GM23338 (cell line): ENCODE results near the gene NCKAP5. TPM values are rescaled to one million over a fixed set of nuclear protein-coding genes. Genes with fewer than 3 reads are reported as not detected.

ENCODE experiments used
- ATAC-seq: fragments of 200-7000 bp; cut with Tn5 transposase; 3 replicates; pipeline ENCODE4 v1.9.1; 2020
- DNase-seq: peaks from one replicate; pipeline ENCODE4 v3.0.0-alpha.2; 2015; ENCODE audit warnings: low spot score
- H2AFZ ChIP-seq: fragments of 200-600 bp; sonication (generic); 2 replicates; pipeline ENCODE4 v1.8.0; 2016; ENCODE audit warnings: antibody characterized with exemption, mild to moderate bottlenecking, moderate library complexity
- H3F3A ChIP-seq: fragments of 200-600 bp; sonication (generic); replicated peaks from 2 replicates; pipeline ENCODE4 v1.8.0; 2017; ENCODE audit warnings: antibody characterized with exemption, mixed run types, low read depth
- H3K27ac ChIP-seq: fragments of 200-600 bp; sonication (generic); 2 replicates; pipeline ENCODE4 v1.6.1; 2016; ENCODE audit warnings: low read depth
- H3K27me3 ChIP-seq: fragments of 200-600 bp; sonication (generic); 2 replicates; pipeline ENCODE4 v1.8.0; 2016; ENCODE audit warnings: mild to moderate bottlenecking, mixed run types, moderate library complexity; ENCODE audit not compliant: insufficient read depth
- H3K36me3 ChIP-seq: fragments of 200-600 bp; sonication (generic); 2 replicates; pipeline ENCODE4 v1.8.0; 2016; ENCODE audit warnings: mild to moderate bottlenecking; ENCODE audit not compliant: insufficient read depth
- H3K4me1 ChIP-seq: fragments of 200-600 bp; sonication (generic); 2 replicates; pipeline ENCODE4 v1.8.0; 2016; ENCODE audit warnings: mild to moderate bottlenecking, moderate library complexity; ENCODE audit not compliant: insufficient read depth
- H3K4me2 ChIP-seq: fragments of 200-600 bp; sonication (generic); 2 replicates; pipeline ENCODE4 v1.7.1; 2017; ENCODE audit warnings: mixed run types
- H3K4me3 ChIP-seq: fragments of 200-600 bp; sonication (generic); 2 replicates; pipeline ENCODE4 v1.6.1; 2016; ENCODE audit warnings: mixed run types
- H3K79me2 ChIP-seq: fragments of 200-600 bp; sonication (generic); replicated peaks from 2 replicates; pipeline ENCODE4 v1.8.0; 2017; ENCODE audit warnings: mild to moderate bottlenecking; ENCODE audit not compliant: insufficient read depth
- H3K9me2 ChIP-seq: fragments of 200-600 bp; sonication (generic); 2 replicates; pipeline ENCODE4 v1.8.0; 2017; ENCODE audit not compliant: insufficient read depth
- H4K20me1 ChIP-seq: fragments of 200-600 bp; sonication (generic); replicated peaks from 2 replicates; pipeline ENCODE4 v1.8.0; 2017; ENCODE audit warnings: mild to moderate bottlenecking; ENCODE audit not compliant: insufficient read depth
- H3K27ac Mint-ChIP-seq: 2 replicates; pipeline ENCODE4 v1.8.0; 2020; ENCODE audit warnings: inconsistent platforms, mild to moderate bottlenecking, moderate library complexity, mixed read lengths
- H3K27me3 Mint-ChIP-seq: 3 replicates; pipeline ENCODE4 v1.8.0; 2022; ENCODE audit warnings: low read depth, mild to moderate bottlenecking, moderate library complexity, mixed read lengths, inconsistent platforms; ENCODE audit not compliant: insufficient read depth, poor library complexity
- H3K36me3 Mint-ChIP-seq: 3 replicates; pipeline ENCODE4 v1.8.0; 2021; ENCODE audit warnings: low read depth, mild to moderate bottlenecking, inconsistent platforms, moderate library complexity, mixed read lengths
- H3K4me1 Mint-ChIP-seq: 3 replicates; pipeline ENCODE4 v1.8.0; 2020; ENCODE audit warnings: mild to moderate bottlenecking, inconsistent platforms, mixed read lengths
- H3K4me3 Mint-ChIP-seq: 3 replicates; pipeline ENCODE4 v1.8.0; 2021; ENCODE audit warnings: moderate library complexity, mild to moderate bottlenecking, inconsistent platforms, mixed read lengths
- H3K9me3 Mint-ChIP-seq: 3 replicates; pipeline ENCODE4 v1.8.0; 2020; ENCODE audit warnings: moderate library complexity, mild to moderate bottlenecking, inconsistent platforms, mixed read lengths
- EZH2 ChIP-seq: fragments of 200-600 bp; sonication (generic); IDR thresholded peaks from one replicate; pipeline ENCODE4 v1.8.0; 2017; ENCODE audit warnings: antibody characterized with exemption, mild to moderate bottlenecking, low read depth; ENCODE audit not compliant: unreplicated experiment
- JUNB ChIP-seq: IDR thresholded peaks from one replicate; pipeline ENCODE4 v1.6.1; 2016; ENCODE audit warnings: antibody characterized with exemption; ENCODE audit not compliant: unreplicated experiment
- NANOG ChIP-seq: IDR thresholded peaks from 2 replicates; pipeline ENCODE4 v1.6.1; 2016; ENCODE audit warnings: antibody characterized with exemption, borderline replicate concordance
- POLR2AphosphoS5 ChIP-seq: IDR thresholded peaks from 2 replicates; pipeline ENCODE4 v1.6.1; 2016; ENCODE audit warnings: antibody characterized with exemption, low read depth
- ZNF114 ChIP-seq: fragments of 250-450 bp; sonication (Bioruptor Pico); IDR thresholded peaks from 2 replicates; pipeline ENCODE4 v1.5.0; 2020; ENCODE audit warnings: mild to moderate bottlenecking, moderate library complexity
- ZNF331 ChIP-seq: fragments of 250-450 bp; sonication (Bioruptor Pico); IDR thresholded peaks from 2 replicates; pipeline ENCODE4 v1.5.0; 2020; ENCODE audit warnings: low read depth, mild to moderate bottlenecking, moderate library complexity
- polyA plus RNA-seq: library from polyadenylated mRNA; unstranded; fragments of >200 nt; fragmentation: Nextera tagmentation; extraction: Ambion mirVana; gene quantifications from 2 replicates; pipeline ENCODE4 v1.2.1, GENCODE V29; 2016
- total RNA-seq: library from RNA; depleted of rRNA; stranded (reverse); fragments of >200 nt; shearing (Covaris generic); gene quantifications from 2 replicates; pipeline ENCODE4 v1.2.3, GENCODE V29; 2014
- TF ChIP-seq, protein P1 (sequence below): IDR thresholded peaks from one replicate; pipeline ENCODE4 v1.6.1; 2018; ENCODE audit warnings: antibody characterized with exemption; ENCODE audit not compliant: unreplicated experiment
- TF ChIP-seq, protein P2 (sequence below): fragments of 250-450 bp; sonication (Bioruptor Pico); IDR thresholded peaks from 2 replicates; pipeline ENCODE4 v1.5.0; 2020; ENCODE audit warnings: mild to moderate bottlenecking, moderate library complexity

Gene NCKAP5
- total and polyA plus RNA-seq, 2 experiments from 2014 or later, result 0.34 to 0.73 TPM

DNA sequence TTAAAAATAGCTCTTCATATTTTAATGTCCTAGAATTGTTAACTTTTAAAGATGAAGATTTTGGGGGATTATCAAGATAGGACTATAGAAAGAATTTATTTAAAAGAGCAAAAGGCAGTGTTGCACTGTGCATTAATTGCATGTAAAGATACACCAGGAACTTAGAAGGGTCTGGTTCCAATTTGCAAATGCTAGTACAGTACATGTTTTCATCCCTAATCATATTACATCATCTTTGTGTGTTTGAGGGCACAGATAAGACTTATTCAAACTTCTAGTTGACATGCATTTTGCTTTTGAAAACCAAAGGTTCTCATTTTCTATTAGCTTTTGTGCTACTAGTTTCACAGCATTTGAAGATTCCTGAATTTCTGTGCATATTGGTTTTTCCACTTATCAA lies 666.6 kb downstream of the NCKAP5 start:
- Histone ChIP-seq H3K36me3 (no peaks in the 10 kb centered on the region), H3K9me2 (no peaks in the 10 kb centered on the region)
- no peak for ATAC-seq

More for the DNA sequence above, 666.6 kb downstream of the NCKAP5 start:
- H3K79me2 ChIP-seq, result no peaks in the 10 kb centered on the region
- Mint-ChIP-seq H3K4me1 (no peaks in the 10 kb centered on the region), H3K27ac (no peak overlapping the region), H3K4me3 (no peak overlapping the region), H3K27me3 (no peaks in the 10 kb centered on the region), H3K9me3 (no peaks in the 10 kb centered on the region), H3K36me3 (no peaks in the 10 kb centered on the region; the same call in 2 of the 3 replicates)
- no peaks in the 10 kb centered on the region for H3F3A ChIP-seq
- DNase-seq, result no peak
- no peaks in the 10 kb centered on the region for H4K20me1 ChIP-seq
- H3K27me3 ChIP-seq, result no peaks in the 10 kb centered on the region
- H3K27ac ChIP-seq, result no peak overlapping the region
- H3K4me3 ChIP-seq, result no peak overlapping the region
- TF ChIP-seq ZNF114 (CRISPR knock-in tag) (no peak), POLR2AphosphoS5 (no peak), EZH2 (no peak), JUNB (no peak), ZNF331 (no peak), NANOG (no peak)
- TF ChIP-seq, protein P1, sequence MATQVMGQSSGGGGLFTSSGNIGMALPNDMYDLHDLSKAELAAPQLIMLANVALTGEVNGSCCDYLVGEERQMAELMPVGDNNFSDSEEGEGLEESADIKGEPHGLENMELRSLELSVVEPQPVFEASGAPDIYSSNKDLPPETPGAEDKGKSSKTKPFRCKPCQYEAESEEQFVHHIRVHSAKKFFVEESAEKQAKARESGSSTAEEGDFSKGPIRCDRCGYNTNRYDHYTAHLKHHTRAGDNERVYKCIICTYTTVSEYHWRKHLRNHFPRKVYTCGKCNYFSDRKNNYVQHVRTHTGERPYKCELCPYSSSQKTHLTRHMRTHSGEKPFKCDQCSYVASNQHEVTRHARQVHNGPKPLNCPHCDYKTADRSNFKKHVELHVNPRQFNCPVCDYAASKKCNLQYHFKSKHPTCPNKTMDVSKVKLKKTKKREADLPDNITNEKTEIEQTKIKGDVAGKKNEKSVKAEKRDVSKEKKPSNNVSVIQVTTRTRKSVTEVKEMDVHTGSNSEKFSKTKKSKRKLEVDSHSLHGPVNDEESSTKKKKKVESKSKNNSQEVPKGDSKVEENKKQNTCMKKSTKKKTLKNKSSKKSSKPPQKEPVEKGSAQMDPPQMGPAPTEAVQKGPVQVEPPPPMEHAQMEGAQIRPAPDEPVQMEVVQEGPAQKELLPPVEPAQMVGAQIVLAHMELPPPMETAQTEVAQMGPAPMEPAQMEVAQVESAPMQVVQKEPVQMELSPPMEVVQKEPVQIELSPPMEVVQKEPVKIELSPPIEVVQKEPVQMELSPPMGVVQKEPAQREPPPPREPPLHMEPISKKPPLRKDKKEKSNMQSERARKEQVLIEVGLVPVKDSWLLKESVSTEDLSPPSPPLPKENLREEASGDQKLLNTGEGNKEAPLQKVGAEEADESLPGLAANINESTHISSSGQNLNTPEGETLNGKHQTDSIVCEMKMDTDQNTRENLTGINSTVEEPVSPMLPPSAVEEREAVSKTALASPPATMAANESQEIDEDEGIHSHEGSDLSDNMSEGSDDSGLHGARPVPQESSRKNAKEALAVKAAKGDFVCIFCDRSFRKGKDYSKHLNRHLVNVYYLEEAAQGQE, result no peak
- TF ChIP-seq, protein P2, sequence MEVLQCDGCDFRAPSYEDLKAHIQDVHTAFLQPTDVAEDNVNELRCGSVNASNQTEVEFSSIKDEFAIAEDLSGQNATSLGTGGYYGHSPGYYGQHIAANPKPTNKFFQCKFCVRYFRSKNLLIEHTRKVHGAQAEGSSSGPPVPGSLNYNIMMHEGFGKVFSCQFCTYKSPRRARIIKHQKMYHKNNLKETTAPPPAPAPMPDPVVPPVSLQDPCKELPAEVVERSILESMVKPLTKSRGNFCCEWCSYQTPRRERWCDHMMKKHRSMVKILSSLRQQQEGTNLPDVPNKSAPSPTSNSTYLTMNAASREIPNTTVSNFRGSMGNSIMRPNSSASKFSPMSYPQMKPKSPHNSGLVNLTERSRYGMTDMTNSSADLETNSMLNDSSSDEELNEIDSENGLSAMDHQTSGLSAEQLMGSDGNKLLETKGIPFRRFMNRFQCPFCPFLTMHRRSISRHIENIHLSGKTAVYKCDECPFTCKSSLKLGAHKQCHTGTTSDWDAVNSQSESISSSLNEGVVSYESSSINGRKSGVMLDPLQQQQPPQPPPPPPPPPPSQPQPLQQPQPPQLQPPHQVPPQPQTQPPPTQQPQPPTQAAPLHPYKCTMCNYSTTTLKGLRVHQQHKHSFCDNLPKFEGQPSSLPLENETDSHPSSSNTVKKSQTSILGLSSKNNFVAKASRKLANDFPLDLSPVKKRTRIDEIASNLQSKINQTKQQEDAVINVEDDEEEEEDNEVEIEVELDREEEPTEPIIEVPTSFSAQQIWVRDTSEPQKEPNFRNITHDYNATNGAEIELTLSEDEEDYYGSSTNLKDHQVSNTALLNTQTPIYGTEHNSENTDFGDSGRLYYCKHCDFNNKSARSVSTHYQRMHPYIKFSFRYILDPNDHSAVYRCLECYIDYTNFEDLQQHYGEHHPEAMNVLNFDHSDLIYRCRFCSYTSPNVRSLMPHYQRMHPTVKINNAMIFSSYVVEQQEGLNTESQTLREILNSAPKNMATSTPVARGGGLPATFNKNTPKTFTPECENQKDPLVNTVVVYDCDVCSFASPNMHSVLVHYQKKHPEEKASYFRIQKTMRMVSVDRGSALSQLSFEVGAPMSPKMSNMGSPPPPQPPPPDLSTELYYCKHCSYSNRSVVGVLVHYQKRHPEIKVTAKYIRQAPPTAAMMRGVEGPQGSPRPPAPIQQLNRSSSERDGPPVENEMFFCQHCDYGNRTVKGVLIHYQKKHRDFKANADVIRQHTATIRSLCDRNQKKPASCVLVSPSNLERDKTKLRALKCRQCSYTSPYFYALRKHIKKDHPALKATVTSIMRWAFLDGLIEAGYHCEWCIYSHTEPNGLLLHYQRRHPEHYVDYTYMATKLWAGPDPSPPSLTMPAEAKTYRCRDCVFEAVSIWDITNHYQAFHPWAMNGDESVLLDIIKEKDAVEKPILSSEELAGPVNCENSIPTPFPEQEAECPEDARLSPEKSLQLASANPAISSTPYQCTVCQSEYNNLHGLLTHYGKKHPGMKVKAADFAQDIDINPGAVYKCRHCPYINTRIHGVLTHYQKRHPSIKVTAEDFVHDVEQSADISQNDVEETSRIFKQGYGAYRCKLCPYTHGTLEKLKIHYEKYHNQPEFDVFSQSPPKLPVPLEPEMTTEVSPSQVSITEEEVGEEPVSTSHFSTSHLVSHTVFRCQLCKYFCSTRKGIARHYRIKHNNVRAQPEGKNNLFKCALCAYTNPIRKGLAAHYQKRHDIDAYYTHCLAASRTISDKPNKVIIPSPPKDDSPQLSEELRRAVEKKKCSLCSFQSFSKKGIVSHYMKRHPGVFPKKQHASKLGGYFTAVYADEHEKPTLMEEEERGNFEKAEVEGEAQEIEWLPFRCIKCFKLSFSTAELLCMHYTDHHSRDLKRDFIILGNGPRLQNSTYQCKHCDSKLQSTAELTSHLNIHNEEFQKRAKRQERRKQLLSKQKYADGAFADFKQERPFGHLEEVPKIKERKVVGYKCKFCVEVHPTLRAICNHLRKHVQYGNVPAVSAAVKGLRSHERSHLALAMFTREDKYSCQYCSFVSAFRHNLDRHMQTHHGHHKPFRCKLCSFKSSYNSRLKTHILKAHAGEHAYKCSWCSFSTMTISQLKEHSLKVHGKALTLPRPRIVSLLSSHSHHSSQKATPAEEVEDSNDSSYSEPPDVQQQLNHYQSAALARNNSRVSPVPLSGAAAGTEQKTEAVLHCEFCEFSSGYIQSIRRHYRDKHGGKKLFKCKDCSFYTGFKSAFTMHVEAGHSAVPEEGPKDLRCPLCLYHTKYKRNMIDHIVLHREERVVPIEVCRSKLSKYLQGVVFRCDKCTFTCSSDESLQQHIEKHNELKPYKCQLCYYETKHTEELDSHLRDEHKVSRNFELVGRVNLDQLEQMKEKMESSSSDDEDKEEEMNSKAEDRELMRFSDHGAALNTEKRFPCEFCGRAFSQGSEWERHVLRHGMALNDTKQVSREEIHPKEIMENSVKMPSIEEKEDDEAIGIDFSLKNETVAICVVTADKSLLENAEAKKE (CRISPR knock-in tag), result no peak
- H3K4me1 ChIP-seq, result no peaks in the 10 kb centered on the region
- H3K4me2 ChIP-seq, result no peak overlapping the region
- H2AFZ ChIP-seq, result no peak overlapping the region
